Mesendoderm (in vitro differentiated cells): ENCODE measurements around the gene FDX1.
"Not testable (repeated sequence)": the region's sequence is repeated elsewhere in the genome, so short reads cannot be mapped to it uniquely, and the experiment has no call there.

Experiments
- DNase-seq: peaks from one replicate; pipeline ENCODE4 v3.0.0; 2013
- H2AK5ac ChIP-seq: 2 replicates; pipeline ENCODE4 v1.6.1; 2013; ENCODE audit warnings: low read length, inconsistent platforms
- H2BK120ac ChIP-seq: 2 replicates; pipeline ENCODE4 v1.6.1; 2013; ENCODE audit warnings: low read depth, mild to moderate bottlenecking, low read length, moderate library complexity, mixed read lengths
- H2BK15ac ChIP-seq: replicated peaks from 2 replicates; pipeline ENCODE4 v1.6.1; 2013; ENCODE audit warnings: low read depth, mild to moderate bottlenecking, moderate library complexity
- H2BK5ac ChIP-seq: 2 replicates; pipeline ENCODE4 v1.6.1; 2013; ENCODE audit warnings: low read length, inconsistent platforms
- H3K18ac ChIP-seq: 2 replicates; pipeline ENCODE4 v1.6.1; 2013; ENCODE audit warnings: mild to moderate bottlenecking, low read length, mixed read lengths
- H3K23ac ChIP-seq: one replicate; pipeline ENCODE4 v1.6.1; 2013; ENCODE audit warnings: low read length
- H3K27ac ChIP-seq: 2 replicates; pipeline ENCODE4 v1.5.1; 2013; ENCODE audit warnings: low read depth, mild to moderate bottlenecking, inconsistent platforms, low read length, moderate library complexity
- H3K27me3 ChIP-seq: 2 replicates; pipeline ENCODE4 v1.6.1; 2013; ENCODE audit warnings: low read length, control low read depth, mild to moderate bottlenecking, inconsistent platforms; ENCODE audit not compliant: insufficient read depth, poor library complexity
- H3K36me3 ChIP-seq: 2 replicates; pipeline ENCODE4 v1.6.1; 2013; ENCODE audit warnings: low read length, inconsistent platforms; ENCODE audit not compliant: control insufficient read depth, insufficient read depth
- H3K4ac ChIP-seq: one replicate; pipeline ENCODE4 v1.6.1; 2013; ENCODE audit warnings: low read depth, mild to moderate bottlenecking, low read length, moderate library complexity
- H3K4me1 ChIP-seq: 2 replicates; pipeline ENCODE4 v1.6.1; 2013; ENCODE audit warnings: low read depth, low read length, inconsistent platforms; ENCODE audit not compliant: control insufficient read depth
- H3K4me2 ChIP-seq: 2 replicates; pipeline ENCODE4 v1.6.1; 2013; ENCODE audit warnings: low read length
- H3K4me3 ChIP-seq: 2 replicates; pipeline ENCODE4 v1.5.1; 2013; ENCODE audit warnings: mild to moderate bottlenecking, low read length
- H3K56ac ChIP-seq: one replicate; pipeline ENCODE4 v1.6.1; 2013; ENCODE audit warnings: low read length
- H3K79me1 ChIP-seq: 2 replicates; pipeline ENCODE4 v1.6.1; 2013; ENCODE audit warnings: low read length, inconsistent platforms
- H3K79me2 ChIP-seq: 2 replicates; pipeline ENCODE4 v1.6.1; 2013; ENCODE audit warnings: mild to moderate bottlenecking, low read length; ENCODE audit not compliant: control insufficient read depth, insufficient read depth
- H3K9ac ChIP-seq: 2 replicates; pipeline ENCODE4 v1.6.1; 2013; ENCODE audit warnings: low read length, inconsistent platforms
- H4K5ac ChIP-seq: one replicate; pipeline ENCODE4 v1.6.1; 2013; ENCODE audit warnings: low read length
- H4K8ac ChIP-seq: one replicate; pipeline ENCODE4 v1.6.1; 2013; ENCODE audit warnings: low read depth, mild to moderate bottlenecking, control low read depth, low read length, moderate library complexity
- WGBS: extraction: QIAGEN DNeasy Blood & Tissue Kit; methylation state at CpG from one replicate; pipeline ENCODE4 v1.1.7; 2013; ENCODE audit warnings: low lambda C conversion rate, missing lambda C conversion rate; ENCODE audit not compliant: insufficient coverage; ENCODE audit errors: extremely low coverage; 5-methylcytosine and 5-hydroxymethylcytosine counted together

FDX1 gene

GRCh38 chr11:110415081-110415480 lies 14.7 kb upstream of the FDX1 start:
- no peak overlapping the region for H4K5ac ChIP-seq
- no peak overlapping the region for H3K4ac ChIP-seq
- no peaks in the 10 kb centered on the region for H3K4me1 ChIP-seq
- no peak overlapping the region for H2BK5ac ChIP-seq
- H3K4me2 ChIP-seq = no peak overlapping the region
- no peak overlapping the region for H2BK15ac ChIP-seq
- no peak overlapping the region for H3K4me3 ChIP-seq
- H3K56ac ChIP-seq = no peak overlapping the region
- H3K9ac ChIP-seq = no peak overlapping the region
- H3K79me1 ChIP-seq = no peaks in the 10 kb centered on the region
- H2BK120ac ChIP-seq = no peak overlapping the region
- DNase-seq = no peak
- no peak overlapping the region for H3K23ac ChIP-seq
- no peaks in the 10 kb centered on the region for H3K36me3 ChIP-seq
- H3K79me2 ChIP-seq = no peaks in the 10 kb centered on the region
- H4K8ac ChIP-seq = no peak overlapping the region
- no peak overlapping the region for H3K18ac ChIP-seq
- H3K27me3 ChIP-seq = no peaks in the 10 kb centered on the region
- no peak overlapping the region for H3K27ac ChIP-seq
- H2AK5ac ChIP-seq = no peak overlapping the region
- no CpG with 5 or more reads among the region's 2 CpGs for WGBS

- DNase-seq = peak; percentile 22
- H3K4me1 ChIP-seq, H4K8ac ChIP-seq, H3K79me1 ChIP-seq, H3K4me2 ChIP-seq, H3K56ac ChIP-seq, H3K27me3 ChIP-seq, H2BK5ac ChIP-seq, H3K9ac ChIP-seq, H2AK5ac ChIP-seq, H3K4me3 ChIP-seq, H2BK120ac ChIP-seq, H3K23ac ChIP-seq, H3K4ac ChIP-seq, H2BK15ac ChIP-seq, H3K79me2 ChIP-seq, H4K5ac ChIP-seq, H3K27ac ChIP-seq, H3K18ac ChIP-seq, H3K36me3 ChIP-seq: not testable (repeated sequence)
- no CpG with 5 or more reads among the region's 6 CpGs for WGBS
Observed at GRCh38 chr11:110421658-110422057, 8.1 kb upstream of the FDX1 start.

GRCh38 chr11:110422306-110422905 lies 7.3 kb upstream of the FDX1 start:
- Histone ChIP-seq H2BK5ac (no peak overlapping the region), H3K27me3 (no peaks in the 10 kb centered on the region), H3K4me2 (no peak overlapping the region), H3K9ac (no peak overlapping the region), H3K4me1 (no peaks in the 10 kb centered on the region), H3K79me2 (no peaks in the 10 kb centered on the region), H3K56ac (no peak overlapping the region), H3K36me3 (no peaks in the 10 kb centered on the region), H3K79me1 (no peaks in the 10 kb centered on the region), H4K8ac (no peak overlapping the region), H2BK120ac (no peak overlapping the region), H4K5ac (no peak overlapping the region), H3K18ac (no peak overlapping the region), H3K23ac (no peak overlapping the region), H3K27ac (no peak overlapping the region), H3K4ac (no peak overlapping the region), H2AK5ac (no peak overlapping the region), H3K4me3 (no peak overlapping the region), H2BK15ac (no peak overlapping the region)
- no peak for DNase-seq
- WGBS = no CpG with 5 or more reads among the region's 2 CpGs

- no peak overlapping the region for H2BK5ac ChIP-seq
- H3K23ac ChIP-seq = no peak overlapping the region
- H4K5ac ChIP-seq = no peak overlapping the region
- H3K4me3 ChIP-seq = no peak overlapping the region
- no CpG with 5 or more reads among the region's 3 CpGs for WGBS
- H2AK5ac ChIP-seq = no peak overlapping the region
- H3K4me1 ChIP-seq = no peaks in the 10 kb centered on the region
- H3K27me3 ChIP-seq = no peaks in the 10 kb centered on the region
- H2BK120ac ChIP-seq = no peak overlapping the region
- H3K56ac ChIP-seq = no peak overlapping the region
- no peak overlapping the region for H3K18ac ChIP-seq
- no peaks in the 10 kb centered on the region for H3K36me3 ChIP-seq
- no peak for DNase-seq
- H4K8ac ChIP-seq = no peak overlapping the region
- no peak overlapping the region for H3K27ac ChIP-seq
- H3K79me2 ChIP-seq = no peaks in the 10 kb centered on the region
- no peak overlapping the region for H3K4me2 ChIP-seq
- H3K79me1 ChIP-seq = no peaks in the 10 kb centered on the region
- H3K9ac ChIP-seq = no peak overlapping the region
- H3K4ac ChIP-seq = no peak overlapping the region
- no peak overlapping the region for H2BK15ac ChIP-seq
Observed at GRCh38 chr11:110424775-110425444, 4.8 kb upstream of the FDX1 start.

- H2BK120ac ChIP-seq = no peak overlapping the region
- H3K27me3 ChIP-seq = no peaks in the 10 kb centered on the region
- no peak overlapping the region for H3K4ac ChIP-seq
- H3K56ac ChIP-seq = no peak overlapping the region
- H2BK5ac ChIP-seq = no peak overlapping the region
- no peak overlapping the region for H3K4me2 ChIP-seq
- no peaks in the 10 kb centered on the region for H3K36me3 ChIP-seq
- no peak overlapping the region for H3K27ac ChIP-seq
- H3K23ac ChIP-seq = no peak overlapping the region
- no peaks in the 10 kb centered on the region for H3K4me1 ChIP-seq
- H3K79me1 ChIP-seq = peaks cover 3% of the 10 kb centered on the region
- H4K8ac ChIP-seq = no peak overlapping the region
- H3K9ac ChIP-seq = no peak overlapping the region
- H3K79me2 ChIP-seq = peaks cover 2% of the 10 kb centered on the region
- H3K18ac ChIP-seq = no peak overlapping the region
- no peak for DNase-seq
- WGBS = no CpG with 5 or more reads among the region's 9 CpGs
- H2BK15ac ChIP-seq = no peak overlapping the region
- no peak overlapping the region for H3K4me3 ChIP-seq
- H4K5ac ChIP-seq = no peak overlapping the region
- H2AK5ac ChIP-seq = no peak overlapping the region
Observed at GRCh38 chr11:110425751-110426545, 3.8 kb upstream of the FDX1 start.
